Ishikawa (cell line): ENCODE data around the gene FBXO10.

Source experiments
- CREB1 ChIP-seq: IDR thresholded peaks from 2 replicates; pipeline ENCODE4 v1.6.1; 2012; ENCODE audit warnings: low read depth
- EP300 ChIP-seq: IDR thresholded peaks from 2 replicates; pipeline ENCODE4 v1.6.1; 2012; ENCODE audit warnings: borderline replicate concordance
- FOXM1 ChIP-seq: IDR thresholded peaks from 2 replicates; pipeline ENCODE4 v1.6.1; 2012; ENCODE audit warnings: low read depth, borderline replicate concordance
- RAD21 ChIP-seq: IDR thresholded peaks from 2 replicates; pipeline ENCODE4 v1.6.1; 2012; ENCODE audit warnings: low read depth
- ZBTB7A ChIP-seq: IDR thresholded peaks from 2 replicates; pipeline ENCODE4 v1.6.1; 2012; ENCODE audit warnings: low read depth
- TF ChIP-seq, protein P1 (sequence below): IDR thresholded peaks from 2 replicates; pipeline ENCODE4 v1.6.1; 2012

DNA sequence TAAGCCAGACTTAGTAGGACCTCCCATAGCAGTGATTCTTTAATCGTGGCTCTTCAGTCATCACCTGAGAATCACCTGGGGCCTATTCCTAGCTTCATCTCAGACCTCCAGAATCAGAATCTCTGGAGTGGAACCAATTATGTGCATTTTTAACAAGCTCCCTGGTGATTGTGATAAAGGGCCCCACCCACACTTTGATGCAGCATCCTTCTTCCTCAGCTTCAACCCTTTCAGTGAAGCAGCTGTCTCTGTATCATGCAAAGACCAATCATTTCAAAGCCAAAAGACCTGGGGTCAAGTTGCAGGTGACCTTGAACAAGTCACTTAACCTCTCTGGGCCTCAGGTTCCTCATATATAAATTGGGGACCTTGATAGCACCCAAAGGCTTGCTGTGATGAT is 17.1 kb downstream of the FBXO10 start:
- TF ChIP-seq, protein P1, sequence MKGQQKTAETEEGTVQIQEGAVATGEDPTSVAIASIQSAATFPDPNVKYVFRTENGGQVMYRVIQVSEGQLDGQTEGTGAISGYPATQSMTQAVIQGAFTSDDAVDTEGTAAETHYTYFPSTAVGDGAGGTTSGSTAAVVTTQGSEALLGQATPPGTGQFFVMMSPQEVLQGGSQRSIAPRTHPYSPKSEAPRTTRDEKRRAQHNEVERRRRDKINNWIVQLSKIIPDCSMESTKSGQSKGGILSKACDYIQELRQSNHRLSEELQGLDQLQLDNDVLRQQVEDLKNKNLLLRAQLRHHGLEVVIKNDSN: no peak
- TF ChIP-seq CREB1 (no peak), RAD21 (no peak), EP300 (no peak), FOXM1 (no peak), ZBTB7A (no peak)
